Measurements from ENCODE around the gene RAP1GDS1. TPM values are rescaled to one million over a fixed set of nuclear protein-coding genes. Genes with fewer than 3 reads are reported as not detected.

The RAP1GDS1 gene
- total and polyA plus RNA-seq, 4 donors, result 11.2 to 19.4 (median 16.0) TPM

- TF ChIP-seq CTCF (IDR thresholded peaks at IDR 0.05; ENCODE audit: low read depth, low read length, missing input control), result no peak
- no peak for TF ChIP-seq EGR1 (IDR thresholded peaks at IDR 0.05; ENCODE audit: low read depth in 2 of 2)
- no peak for TF ChIP-seq FOXA1 (IDR thresholded peaks at IDR 0.05)
These were observed 124.6 kb downstream of the RAP1GDS1 start (continued) for GRCh38 chr4:98385831-98386230.

- 96% methylated on average over 5 of the region's 5 CpGs for WGBS
- no peak overlapping the region for H3K27ac ChIP-seq (ENCODE audit: low read depth in 1 of 2, low read length in 2 of 2)
- H3K4me1 ChIP-seq (ENCODE audit: control insufficient read depth in 4 of 4, insufficient read depth in 4 of 4, low read length in 3 of 4), result no peaks in the 10 kb centered on the region
- no peak overlapping the region for H3K9ac ChIP-seq (ENCODE audit: low read depth in 1 of 2, low read length in 2 of 2)
- H3K9me3 ChIP-seq (ENCODE audit: control insufficient read depth in 4 of 4, low read length in 3 of 4), result no peaks in the 10 kb centered on the region
- no peaks in the 10 kb centered on the region for H3K36me3 ChIP-seq (ENCODE audit: control insufficient read depth in 4 of 4, insufficient read depth in 3 of 4, low read depth in 1 of 4, low read length in 3 of 4)
- H3K27me3 ChIP-seq (ENCODE audit: control insufficient read depth in 4 of 4, insufficient read depth in 4 of 4, low read length in 3 of 4), result no peaks in the 10 kb centered on the region
- TF ChIP-seq HNF4G (IDR thresholded peaks at IDR 0.05), result no peak
- TF ChIP-seq RXRA (IDR thresholded peaks at IDR 0.05), result no peak
- no peak for TF ChIP-seq ATF3 (IDR thresholded peaks at IDR 0.05)
- no peak for TF ChIP-seq YY1 (IDR thresholded peaks at IDR 0.05)
- peak; percentile 13 for TF ChIP-seq ZBTB33 (IDR thresholded peaks at IDR 0.05)
- no peak overlapping the region for H3K4me3 ChIP-seq (ENCODE audit: low read depth in 1 of 3, low read length in 3 of 3)
- no peak for DNase-seq (ENCODE audit: low spot score)
These were observed 126.3 kb downstream of the RAP1GDS1 start for GRCh38 chr4:98387345-98388026.

GRCh38 chr4:98394134-98394533 is 132.9 kb downstream of the RAP1GDS1 start:
- WGBS, result 97% methylated on average over 1 of the region's 1 CpG
- H3K27ac ChIP-seq (ENCODE audit: low read depth in 1 of 2, low read length in 2 of 2), result no peak overlapping the region
- TF ChIP-seq ATF3 (IDR thresholded peaks at IDR 0.05), result no peak
- TF ChIP-seq REST (IDR thresholded peaks at IDR 0.05), result no peak
- no peak for TF ChIP-seq FOXA2 (IDR thresholded peaks at IDR 0.05)
- no peak for TF ChIP-seq NR2F2 (IDR thresholded peaks at IDR 0.05)
- TF ChIP-seq GABPA (IDR thresholded peaks at IDR 0.05 in 1 of 2, conservative IDR thresholded peaks at IDR 0.05 in 1 of 2), result no peak
- no peak for TF ChIP-seq FOXA1 (IDR thresholded peaks at IDR 0.05)
- no peak for TF ChIP-seq RXRA (IDR thresholded peaks at IDR 0.05)
- no peak for TF ChIP-seq SP1 (IDR thresholded peaks at IDR 0.05)
- TF ChIP-seq CTCF (IDR thresholded peaks at IDR 0.05; ENCODE audit: low read depth, low read length, missing input control), result no peak
- no peak for TF ChIP-seq RAD21 (IDR thresholded peaks at IDR 0.05)
- TF ChIP-seq JUND (IDR thresholded peaks at IDR 0.05), result no peak
- TF ChIP-seq MAX (IDR thresholded peaks at IDR 0.05), result no peak
- no peak for TF ChIP-seq EGR1 (IDR thresholded peaks at IDR 0.05; ENCODE audit: low read depth in 2 of 2)
- TF ChIP-seq ZBTB33 (IDR thresholded peaks at IDR 0.05), result no peak
- TF ChIP-seq TAF1 (conservative IDR thresholded peaks at IDR 0.05), result no peak

More at GRCh38 chr4:98394134-98394533, 132.9 kb downstream of the RAP1GDS1 start:
- no peak overlapping the region for H3K9ac ChIP-seq (ENCODE audit: low read depth in 1 of 2, low read length in 2 of 2)
- H3K36me3 ChIP-seq (ENCODE audit: control insufficient read depth in 4 of 4, insufficient read depth in 3 of 4, low read depth in 1 of 4, low read length in 3 of 4), result peaks cover 0 to 5% (median 0%) of the 10 kb centered on the region in 4 donors
- H3K9me3 ChIP-seq (ENCODE audit: control insufficient read depth in 4 of 4, low read length in 3 of 4), result no peaks in the 10 kb centered on the region
- no peaks in the 10 kb centered on the region for H3K27me3 ChIP-seq (ENCODE audit: control insufficient read depth in 4 of 4, insufficient read depth in 4 of 4, low read length in 3 of 4)
- no peak for DNase-seq (ENCODE audit: low spot score)
- H3K4me1 ChIP-seq (ENCODE audit: control insufficient read depth in 4 of 4, insufficient read depth in 4 of 4, low read length in 3 of 4), result no peaks in the 10 kb centered on the region
- no peak overlapping the region for H3K4me3 ChIP-seq (ENCODE audit: low read depth in 1 of 3, low read length in 3 of 3)
